ENCODE results near the gene APOB.

DNA sequence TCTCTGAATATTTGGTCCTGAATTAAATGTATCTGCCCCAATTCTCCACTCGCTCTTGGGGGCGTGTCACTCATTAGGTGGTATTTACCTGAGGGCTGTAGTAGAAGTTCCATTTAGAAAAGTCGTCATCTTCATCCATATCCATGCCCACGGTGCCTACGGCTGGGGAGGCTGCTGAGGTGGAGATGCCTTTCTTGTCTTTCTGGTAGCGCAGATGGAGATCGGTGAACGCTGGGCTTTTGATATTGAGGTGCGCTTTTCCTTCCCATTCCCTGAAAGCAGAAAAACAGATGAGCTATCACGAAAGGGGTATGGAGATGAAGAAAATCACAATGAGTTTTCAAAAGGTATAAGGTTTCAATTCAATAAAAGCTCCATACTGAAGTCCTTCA is 39.7 kb downstream of the APOB start:
- no peak for TF ChIP-seq GATA3 (IDR thresholded peaks at IDR 0.05; ENCODE audit: low read depth, low read length)
- TF ChIP-seq GATA2 (IDR thresholded peaks at IDR 0.05; ENCODE audit: low read depth, low read length), result no peak
